T47D (cell line): Measurements from ENCODE around the gene IL17RD.
"Not testable (repeated sequence)": the region's sequence is repeated elsewhere in the genome, so short reads cannot be mapped to it uniquely, and the experiment has no call there.

ENCODE experiments used
- DNase-seq, 2 experiments: peaks; one replicate each; pipeline versions ENCODE4 v3.0.0 to v3.0.0-alpha.2; 2011 to 2012; ENCODE audit warnings: low read depth in 1 of 2, low spot score in 1 of 2
- JUND ChIP-seq: IDR thresholded peaks from 2 replicates; pipeline ENCODE4 v1.6.1; 2012; ENCODE audit warnings: low read depth
- in situ Hi-C: cut with HindIII; loops from 2 replicates; pipeline ENCODE4 v1.10.0; 2016; ENCODE audit warnings: low sequenced_read_pairs, low pct_unique_long_range_greater_than_20kb

The IL17RD gene

GRCh38 chr3:57089043-57089442, 76.1 kb downstream of the IL17RD start:
- no peak for TF ChIP-seq JUND
- in situ Hi-C loops, result no loop called here
- no peak for DNase-seq

- TF ChIP-seq JUND, result no peak
- in situ Hi-C loops, result no loop called here
- DNase-seq, result no peak
These were observed 76.7 kb downstream of the IL17RD start for GRCh38 chr3:57088503-57088902.

DNA sequence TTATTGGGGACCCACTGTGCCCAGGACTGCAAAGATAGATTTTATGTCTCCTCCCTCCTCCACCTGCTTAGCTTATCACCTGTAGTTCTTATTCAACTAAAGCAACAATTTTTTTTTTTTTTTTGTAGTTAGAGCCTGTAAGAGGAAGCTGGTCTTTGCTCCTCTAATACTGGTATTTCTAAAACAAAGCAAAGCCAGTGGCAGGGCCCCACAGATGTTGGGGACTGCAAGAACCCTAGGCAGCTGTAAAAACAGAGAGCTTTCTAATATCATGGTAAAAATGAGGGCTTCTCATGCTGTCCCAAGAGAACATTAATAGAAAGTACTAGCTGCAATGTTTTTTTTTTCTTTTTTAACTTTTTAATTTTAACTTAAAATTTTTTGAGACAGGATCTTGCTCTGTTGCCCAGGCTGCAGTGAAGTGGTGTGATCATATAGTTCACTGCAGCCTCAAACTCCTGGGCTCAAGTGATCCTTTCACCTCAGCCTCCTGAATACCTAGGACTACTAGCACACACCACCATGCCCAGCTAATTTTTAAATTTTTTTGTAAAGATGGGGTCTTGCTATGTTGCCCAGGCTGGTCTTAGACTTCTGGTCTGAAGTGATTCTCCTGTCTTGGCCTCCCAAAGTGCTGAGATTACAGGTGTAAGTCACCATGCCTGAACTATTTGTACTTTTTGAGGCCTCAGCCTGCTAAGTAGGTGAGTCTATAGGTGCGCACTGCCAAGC, 77.6 kb downstream of the IL17RD start:
- DNase-seq, result no peak
- in situ Hi-C loops, result no loop called here
- TF ChIP-seq JUND, result no peak

- in situ Hi-C loops, result no loop called here
These were observed 79.0 kb downstream of the IL17RD start for GRCh38 chr3:57086201-57086600.

DNA sequence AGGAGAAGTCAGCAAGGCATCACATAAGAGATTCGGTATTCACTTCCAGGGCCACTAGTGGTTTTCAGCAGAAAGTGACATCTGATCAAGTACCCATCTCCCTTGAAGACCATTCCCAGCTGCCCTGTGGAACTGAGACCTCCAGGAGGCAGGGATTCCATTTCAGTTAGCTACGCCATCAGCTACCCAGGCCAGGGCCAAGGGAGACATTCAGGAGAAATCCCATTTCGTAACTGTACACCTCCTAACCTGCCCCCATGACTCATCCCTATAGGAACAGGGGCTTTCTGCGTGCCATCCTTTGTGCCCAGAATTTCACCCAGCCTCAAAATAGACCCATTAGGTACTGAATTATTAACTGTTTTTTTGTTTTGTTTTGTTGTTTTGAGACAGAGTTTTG, 79.9 kb downstream of the IL17RD start:
- no peak for TF ChIP-seq JUND
- DNase-seq, result no peak
- in situ Hi-C loops, result no loop called here

More at GRCh38 chr3:57086201-57086600, 79.0 kb downstream of the IL17RD start:
- TF ChIP-seq JUND, result no peak
- no peak for DNase-seq

DNA sequence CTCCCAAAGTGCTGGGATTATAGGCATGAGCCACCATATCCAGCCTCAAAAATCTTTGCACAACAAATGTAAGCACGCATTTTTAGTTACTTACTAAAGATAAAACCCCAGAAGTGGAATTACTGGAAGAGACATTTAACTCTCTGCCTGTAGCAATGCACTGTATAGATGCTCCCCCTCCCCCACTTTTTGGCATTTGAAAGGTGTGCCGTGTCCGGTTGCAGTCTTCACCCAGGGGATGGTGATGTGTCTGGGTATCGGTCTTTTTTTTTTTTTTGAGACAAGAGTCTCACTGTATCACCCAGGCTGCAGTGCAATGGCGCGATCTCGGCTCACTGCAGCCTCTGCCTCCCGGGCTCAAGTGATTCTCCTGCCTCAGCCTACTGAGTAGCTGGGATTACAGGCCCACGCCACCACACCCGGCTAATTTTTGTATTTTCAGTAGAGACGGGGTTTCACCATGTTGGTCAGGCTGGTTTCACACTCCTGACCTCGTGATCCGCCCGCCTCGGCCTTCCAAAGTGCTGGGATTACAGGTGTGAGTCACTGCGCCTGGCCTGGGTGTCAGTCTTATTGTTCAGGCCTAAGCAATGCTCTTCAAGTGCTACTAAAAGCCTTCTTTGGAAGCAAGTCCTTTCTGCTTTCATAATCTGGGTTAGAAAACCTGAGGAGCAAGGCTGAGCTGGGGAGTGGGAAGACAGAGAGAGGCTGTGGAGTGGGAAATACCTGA, 81.7 kb downstream of the IL17RD start:
- DNase-seq, in situ Hi-C loops: not testable (repeated sequence)

- DNase-seq, result no peak
- no peak for TF ChIP-seq JUND
- in situ Hi-C loops, result no loop called here
These were observed 82.7 kb downstream of the IL17RD start for GRCh38 chr3:57082481-57082880.

DNA sequence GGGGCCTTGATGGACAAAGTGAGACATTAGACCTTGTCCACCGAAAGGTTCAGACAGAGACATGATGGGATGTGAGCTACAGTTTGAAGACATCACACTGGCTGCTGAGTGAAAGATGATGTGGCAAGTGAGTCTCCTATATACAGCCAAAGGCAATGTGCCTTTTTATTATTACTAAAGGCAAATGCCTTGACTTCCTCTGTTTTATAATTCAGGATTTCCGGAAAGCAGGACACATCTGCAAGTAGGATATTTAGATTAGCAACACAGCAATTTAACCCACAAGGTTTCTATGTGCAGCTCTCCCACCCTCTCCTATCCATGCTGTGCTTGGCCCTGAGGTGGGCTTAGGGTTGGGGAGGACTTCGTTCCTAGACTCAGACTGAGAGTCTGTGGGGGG, 84.0 kb downstream of the IL17RD start:
- in situ Hi-C loops, result no loop called here
- DNase-seq, result no peak
- TF ChIP-seq JUND, result no peak

GRCh38 chr3:57080171-57080570, 85.0 kb downstream of the IL17RD start:
- no peak for DNase-seq
- no peak for TF ChIP-seq JUND
- in situ Hi-C loops, result no loop called here

DNA sequence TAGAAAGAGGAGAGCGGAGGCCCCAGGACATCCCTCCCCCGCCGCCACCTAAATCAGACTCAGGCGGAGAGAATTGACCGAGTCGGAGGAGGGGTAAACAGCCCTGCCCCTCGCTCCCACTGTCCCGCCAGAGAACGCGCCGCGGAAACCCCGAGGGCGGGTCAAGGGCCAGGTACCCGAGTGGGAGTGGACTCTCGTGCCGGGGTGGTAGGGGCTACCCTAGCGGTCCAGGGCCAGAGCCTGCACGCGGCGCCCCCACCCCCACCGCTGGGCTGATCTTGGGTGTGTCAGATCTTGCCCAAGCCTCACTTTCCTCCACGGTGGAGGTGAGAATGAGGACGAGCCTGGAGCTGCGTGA, 85.7 kb downstream of the IL17RD start:
- in situ Hi-C loops, result no loop called here

GRCh38 chr3:57078635-57079473, 86.3 kb downstream of the IL17RD start:
- in situ Hi-C loops, result no loop called here
- no peak for TF ChIP-seq JUND
- peak; percentile 55 to 61 for DNase-seq

More for the DNA sequence above, 85.7 kb downstream of the IL17RD start:
- no peak for DNase-seq
- TF ChIP-seq JUND, result no peak

DNA sequence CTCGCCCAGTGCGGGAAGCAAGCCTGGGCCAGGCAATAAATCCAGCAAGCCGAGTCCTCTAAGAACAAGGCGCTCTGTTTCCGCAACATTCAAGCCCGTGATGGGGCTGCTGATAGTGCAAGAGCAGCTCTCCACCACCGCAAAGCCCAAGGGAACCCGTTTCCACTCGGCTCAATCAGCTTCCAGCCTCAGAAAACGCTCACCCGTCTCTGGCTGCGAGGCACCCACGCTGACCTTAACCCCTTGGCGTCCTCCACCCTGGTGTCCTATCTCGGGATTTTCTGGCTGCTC, 86.9 kb downstream of the IL17RD start:
- in situ Hi-C loops, result no loop called here
- peak; percentile 36 to 45 for DNase-seq
- no peak for TF ChIP-seq JUND

DNA sequence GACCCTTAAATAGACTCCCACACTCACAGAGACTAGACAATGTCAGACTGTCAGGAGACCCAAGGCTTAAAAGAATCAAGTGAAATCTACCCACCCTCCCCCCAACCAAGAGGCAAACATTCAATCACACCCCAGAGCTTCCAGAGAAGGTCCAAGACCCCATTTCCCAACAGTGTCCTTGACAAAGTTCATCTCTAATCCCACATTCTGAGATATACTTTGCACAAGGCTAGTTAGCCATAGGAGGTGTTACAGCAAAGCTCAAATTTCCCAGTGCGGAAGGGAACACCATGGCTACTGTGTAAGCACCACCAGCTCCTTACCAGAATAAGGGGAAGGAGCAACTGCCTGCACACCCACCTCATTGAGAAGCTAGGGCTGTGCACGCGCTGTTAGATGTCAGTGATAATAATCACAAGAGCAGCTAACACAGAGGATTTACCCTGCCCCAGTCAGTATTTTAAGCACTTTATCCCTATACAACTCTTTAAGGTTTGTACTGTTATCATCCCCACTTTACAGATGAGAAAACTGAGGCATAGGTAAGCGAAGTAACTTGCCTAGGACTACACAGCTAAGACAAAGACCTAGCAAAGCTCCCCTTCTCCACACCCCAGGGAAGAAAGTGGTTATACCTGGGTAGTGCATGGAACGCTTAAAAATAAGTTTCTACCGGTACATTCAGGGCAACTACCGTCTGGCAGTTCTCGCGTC, 87.4 kb downstream of the IL17RD start:
- DNase-seq, result no peak
- in situ Hi-C loops, result no loop called here

More for the DNA sequence above, 87.4 kb downstream of the IL17RD start:
- no peak for TF ChIP-seq JUND
